CD4-positive, alpha-beta T cell treated with Interleukin-2 at 100 ng/mL for 4 hours (primary cell): Measurements from ENCODE around the gene HOXC6.

ENCODE experiments used
- DNase-seq: peaks from one replicate; pipeline ENCODE4 v3.0.0-alpha.2; 2020; ENCODE audit warnings: low spot score

The HOXC6 gene

DNA sequence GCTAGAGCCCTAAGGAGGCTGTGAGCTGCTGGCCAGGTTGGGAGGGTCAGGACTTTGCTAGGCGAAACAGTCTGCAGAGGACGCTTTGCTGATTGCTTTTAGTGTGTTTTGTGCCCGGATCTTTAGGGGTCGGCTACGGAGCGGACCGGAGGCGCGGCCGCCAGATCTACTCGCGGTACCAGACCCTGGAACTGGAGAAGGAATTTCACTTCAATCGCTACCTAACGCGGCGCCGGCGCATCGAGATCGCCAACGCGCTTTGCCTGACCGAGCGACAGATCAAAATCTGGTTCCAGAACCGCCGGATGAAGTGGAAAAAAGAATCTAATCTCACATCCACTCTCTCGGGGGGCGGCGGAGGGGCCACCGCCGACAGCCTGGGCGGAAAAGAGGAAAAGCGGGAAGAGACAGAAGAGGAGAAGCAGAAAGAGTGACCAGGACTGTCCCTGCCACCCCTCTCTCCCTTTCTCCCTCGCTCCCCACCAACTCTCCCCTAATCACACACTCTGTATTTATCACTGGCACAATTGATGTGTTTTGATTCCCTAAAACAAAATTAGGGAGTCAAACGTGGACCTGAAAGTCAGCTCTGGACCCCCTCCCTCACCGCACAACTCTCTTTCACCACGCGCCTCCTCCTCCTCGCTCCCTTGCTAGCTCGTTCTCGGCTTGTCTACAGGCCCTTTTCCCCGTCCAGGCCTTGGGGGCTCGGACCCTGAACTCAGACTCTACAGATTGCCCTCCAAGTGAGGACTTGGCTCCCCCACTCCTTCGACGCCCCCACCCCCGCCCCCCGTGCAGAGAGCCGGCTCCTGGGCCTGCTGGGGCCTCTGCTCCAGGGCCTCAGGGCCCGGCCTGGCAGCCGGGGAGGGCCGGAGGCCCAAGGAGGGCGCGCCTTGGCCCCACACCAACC, 1.5 kb downstream of the HOXC6 start:
- DNase-seq = no peak

DNA sequence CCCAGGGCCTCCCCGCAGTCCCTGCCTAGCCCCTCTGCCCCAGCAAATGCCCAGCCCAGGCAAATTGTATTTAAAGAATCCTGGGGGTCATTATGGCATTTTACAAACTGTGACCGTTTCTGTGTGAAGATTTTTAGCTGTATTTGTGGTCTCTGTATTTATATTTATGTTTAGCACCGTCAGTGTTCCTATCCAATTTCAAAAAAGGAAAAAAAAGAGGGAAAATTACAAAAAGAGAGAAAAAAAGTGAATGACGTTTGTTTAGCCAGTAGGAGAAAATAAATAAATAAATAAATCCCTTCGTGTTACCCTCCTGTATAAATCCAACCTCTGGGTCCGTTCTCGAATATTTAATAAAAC, 2.2 kb downstream of the HOXC6 start:
- no peak for DNase-seq

DNA sequence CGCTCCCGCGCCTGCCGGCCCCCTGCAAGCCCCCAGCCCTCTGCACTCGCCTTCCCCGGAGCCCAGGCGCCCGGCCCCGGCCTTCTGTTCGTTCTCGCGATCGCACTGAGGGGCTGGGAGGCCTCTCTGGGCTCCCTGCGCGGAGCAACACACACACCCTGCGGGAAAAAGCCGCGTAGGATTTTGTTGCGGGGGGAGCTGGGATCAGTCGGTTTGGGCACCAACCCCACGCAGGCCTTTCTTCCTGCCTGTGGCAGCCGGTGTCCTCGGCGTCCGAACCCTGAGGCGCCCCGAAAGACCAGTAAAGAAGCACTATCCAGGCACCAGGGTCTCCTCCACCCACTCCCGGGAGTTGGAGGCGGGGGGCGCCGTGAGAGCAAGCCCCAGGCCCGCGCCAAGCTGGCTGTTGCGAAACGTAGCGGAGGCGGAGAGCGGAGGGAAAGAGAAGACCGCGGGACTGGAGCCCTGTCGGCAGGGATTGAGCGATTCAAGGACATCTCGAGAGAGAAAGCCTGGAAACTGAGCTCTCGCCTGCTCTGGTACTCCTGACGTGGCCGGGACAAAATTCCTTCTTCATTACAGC, 2.7 kb downstream of the HOXC6 start:
- DNase-seq = no peak

DNA sequence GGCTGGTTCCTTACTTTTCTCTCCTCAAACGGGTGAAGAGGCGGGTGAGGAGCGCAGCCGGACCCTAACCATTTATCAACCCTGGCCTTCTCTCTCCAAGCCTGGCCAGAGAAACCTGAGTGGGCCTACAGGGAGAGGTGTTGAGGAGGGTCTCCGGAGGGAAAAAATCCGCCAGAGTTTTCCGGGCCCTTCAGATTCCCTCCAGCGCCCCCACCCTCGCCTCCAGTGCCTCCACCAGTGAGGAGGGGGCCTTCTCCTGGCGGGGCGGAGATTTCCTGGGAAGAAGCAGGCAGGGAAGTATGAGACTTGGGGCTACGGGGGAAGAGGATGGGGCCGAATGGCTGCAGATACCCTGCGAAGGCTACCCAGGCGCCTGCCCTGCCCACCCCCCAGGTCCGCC, 3.2 kb downstream of the HOXC6 start:
- DNase-seq = no peak

DNA sequence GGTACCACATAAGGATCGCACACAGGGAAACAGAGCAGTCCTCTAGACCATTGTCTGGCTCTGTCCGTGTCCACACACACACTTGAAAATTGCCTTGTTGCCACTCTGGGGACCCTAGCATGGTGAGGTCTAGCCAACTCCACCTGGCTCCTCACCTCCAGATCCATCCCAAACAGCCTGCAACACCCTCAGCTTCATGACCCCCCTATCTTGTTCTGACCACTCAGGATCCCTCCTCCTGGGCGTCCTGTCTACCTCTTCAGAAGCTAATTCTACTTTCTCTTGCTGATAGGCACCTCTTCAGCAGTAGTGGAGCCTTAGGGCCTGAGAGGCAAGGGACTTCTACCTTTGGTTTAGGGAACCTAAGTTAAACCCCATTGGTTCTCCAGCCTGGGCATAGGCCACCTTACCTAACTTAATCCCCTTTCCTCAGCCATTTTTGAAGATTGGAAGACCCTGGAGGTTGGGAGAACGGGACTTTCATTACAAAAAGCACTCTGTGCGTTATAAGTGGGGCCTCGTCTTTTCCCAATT, 3.9 kb downstream of the HOXC6 start:
- no peak for DNase-seq

DNA sequence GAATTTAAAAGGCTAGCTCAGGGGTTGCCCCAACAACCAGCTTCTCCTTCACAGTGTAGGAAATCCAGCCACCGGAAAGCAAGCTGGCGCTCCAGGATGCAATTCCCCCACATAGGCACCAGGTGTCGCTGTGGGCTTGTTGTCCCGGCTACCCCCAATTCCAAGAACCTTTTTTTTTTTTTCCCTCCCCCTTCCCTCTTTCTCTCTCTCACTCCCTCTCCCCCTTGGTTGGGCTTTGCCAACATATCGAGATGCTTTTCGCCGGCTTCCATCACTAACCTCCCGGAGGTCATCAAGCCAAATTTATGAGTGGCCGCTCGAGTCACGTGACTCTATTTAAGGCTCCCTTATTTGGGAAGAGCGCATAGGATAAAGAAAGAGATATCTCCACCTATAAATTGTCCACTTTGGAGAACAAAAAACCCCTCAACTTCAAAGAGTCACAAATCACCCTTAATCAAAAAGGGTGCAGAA, 4.4 kb downstream of the HOXC6 start, which contains the start of gene HOXC5:
Gene HOXC5 (plus strand): TSS at position 424 of the 474 bp plus-strand sequence. CDS start 73 bp downstream, outside the sequence.
- peak; percentile 69 for DNase-seq

DNA sequence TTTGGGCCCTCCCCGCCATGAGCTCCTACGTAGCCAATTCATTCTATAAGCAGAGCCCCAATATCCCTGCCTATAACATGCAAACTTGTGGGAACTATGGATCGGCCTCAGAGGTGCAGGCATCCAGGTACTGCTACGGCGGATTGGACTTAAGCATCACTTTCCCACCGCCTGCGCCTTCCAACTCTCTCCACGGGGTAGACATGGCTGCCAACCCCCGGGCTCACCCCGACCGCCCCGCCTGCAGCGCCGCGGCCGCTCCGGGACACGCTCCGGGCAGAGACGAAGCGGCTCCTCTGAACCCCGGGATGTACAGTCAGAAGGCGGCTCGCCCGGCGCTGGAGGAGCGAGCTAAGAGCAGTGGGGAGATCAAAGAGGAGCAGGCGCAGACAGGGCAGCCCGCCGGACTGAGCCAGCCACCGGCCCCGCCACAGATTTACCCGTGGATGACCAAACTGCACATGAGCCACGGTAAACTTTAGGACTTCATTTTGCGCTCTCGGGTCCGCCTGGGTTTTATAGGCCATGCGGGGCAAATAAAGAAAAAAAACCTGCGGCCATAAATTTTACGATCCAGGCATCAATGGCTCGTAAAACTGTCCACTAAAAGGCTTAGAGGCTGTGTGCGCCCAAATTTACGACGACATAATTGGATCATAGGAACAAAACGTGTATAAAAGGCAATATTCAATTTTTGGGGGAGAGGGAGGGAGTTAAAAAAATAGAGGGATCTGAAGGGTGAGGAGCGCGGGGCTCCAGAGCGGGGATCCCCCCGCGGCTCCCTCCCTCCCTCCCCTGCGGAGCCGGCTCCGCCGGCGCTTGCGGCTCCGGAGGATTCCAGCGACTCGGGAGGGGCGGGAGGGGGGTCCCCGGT, 5.1 kb downstream of the HOXC6 start:
- DNase-seq = no peak

DNA sequence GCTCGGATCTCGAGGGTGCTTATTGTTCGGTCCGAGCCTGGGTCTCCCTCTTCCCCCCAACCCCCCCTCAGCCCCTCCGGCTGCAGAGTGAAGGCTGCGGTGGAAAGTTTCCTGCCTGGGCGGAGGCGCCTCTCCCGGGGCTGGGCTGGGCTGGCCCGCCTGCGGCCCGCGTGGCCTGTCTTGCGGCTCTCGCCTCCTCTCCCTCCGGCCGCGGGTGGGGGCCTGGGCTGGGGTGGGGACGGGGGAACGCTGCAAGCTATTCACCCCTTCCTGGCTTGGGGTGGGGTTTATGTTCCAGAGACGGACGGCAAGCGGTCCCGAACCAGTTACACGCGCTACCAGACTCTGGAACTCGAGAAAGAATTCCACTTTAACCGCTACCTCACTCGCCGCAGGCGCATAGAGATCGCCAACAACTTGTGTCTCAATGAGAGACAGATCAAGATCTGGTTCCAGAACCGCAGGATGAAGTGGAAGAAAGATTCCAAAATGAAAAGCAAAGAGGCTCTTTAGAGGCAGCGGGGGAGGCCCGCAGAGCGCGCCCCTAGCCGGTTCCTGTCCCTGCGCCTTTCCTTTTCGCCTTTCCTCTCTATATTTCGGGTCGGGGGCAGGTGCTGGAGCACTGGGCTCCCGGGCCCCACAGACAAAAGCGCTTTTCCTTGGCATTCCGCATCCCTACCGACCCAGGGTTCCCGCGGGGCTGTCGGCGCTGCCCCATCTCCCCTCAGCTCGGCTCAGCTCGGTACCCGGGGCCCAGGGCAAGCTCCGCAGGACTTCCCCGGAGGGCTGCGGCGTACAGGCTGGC, 5.9 kb downstream of the HOXC6 start:
- DNase-seq = no peak

DNA sequence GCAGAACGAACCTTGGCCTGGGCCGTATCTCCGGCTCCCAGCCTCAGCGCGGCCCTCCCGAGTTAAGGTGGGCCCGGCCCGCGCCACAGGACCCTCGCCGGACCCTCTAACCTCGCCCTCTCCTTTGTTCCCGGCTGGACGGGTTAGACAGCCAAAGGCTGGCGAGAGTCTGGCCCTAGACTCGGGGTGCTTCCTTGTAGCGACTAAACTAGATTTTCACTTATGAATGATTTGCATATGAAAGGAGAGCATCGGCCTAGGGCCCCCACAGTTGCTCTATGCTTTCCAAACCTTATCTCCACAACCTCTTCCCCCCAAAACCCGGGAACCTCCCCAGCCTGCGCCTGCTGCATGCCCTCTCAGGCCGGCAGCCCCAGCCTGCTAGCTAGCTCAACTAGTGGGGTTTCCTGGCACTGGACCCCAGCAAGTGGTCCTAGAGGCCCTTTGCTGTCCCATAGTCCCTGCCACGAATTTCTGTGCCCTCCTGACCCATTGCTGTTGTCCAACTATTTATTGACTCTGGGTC, 6.6 kb downstream of the HOXC6 start:
- no peak for DNase-seq

DNA sequence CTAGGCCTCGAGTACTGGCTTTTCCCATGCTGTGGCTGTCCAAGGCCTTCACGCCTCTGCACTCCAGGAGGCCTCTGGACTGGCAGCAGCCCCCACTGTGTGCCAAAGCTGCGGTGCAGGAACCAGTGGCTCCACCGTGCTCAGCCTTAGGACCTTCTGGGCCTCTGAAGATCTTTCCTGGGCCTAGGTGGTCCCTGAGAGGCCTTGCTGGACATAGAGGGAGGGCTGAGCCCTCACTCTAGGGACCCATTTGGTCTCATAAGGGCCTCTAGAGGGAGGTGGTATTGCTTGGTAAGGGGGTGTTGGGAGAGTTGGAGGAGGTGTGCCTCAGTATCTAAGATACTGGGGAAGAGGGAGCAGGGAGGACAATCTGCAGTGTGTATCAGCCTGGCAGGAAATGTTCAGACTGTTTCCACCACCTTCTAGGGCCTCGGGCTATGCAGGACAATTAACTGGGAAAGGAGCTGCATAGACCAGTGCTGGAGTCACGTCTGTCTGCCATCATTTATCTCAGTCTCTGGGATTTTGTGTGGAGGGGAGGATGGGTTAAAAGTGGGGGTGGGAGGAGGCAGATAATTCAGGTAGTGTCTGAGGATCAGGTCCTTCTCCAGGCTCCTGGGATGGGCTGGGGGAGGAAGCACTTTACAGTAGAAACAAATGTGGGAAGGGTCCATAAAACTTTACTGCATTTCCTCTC, 7.5 kb downstream of the HOXC6 start:
- no peak for DNase-seq

DNA sequence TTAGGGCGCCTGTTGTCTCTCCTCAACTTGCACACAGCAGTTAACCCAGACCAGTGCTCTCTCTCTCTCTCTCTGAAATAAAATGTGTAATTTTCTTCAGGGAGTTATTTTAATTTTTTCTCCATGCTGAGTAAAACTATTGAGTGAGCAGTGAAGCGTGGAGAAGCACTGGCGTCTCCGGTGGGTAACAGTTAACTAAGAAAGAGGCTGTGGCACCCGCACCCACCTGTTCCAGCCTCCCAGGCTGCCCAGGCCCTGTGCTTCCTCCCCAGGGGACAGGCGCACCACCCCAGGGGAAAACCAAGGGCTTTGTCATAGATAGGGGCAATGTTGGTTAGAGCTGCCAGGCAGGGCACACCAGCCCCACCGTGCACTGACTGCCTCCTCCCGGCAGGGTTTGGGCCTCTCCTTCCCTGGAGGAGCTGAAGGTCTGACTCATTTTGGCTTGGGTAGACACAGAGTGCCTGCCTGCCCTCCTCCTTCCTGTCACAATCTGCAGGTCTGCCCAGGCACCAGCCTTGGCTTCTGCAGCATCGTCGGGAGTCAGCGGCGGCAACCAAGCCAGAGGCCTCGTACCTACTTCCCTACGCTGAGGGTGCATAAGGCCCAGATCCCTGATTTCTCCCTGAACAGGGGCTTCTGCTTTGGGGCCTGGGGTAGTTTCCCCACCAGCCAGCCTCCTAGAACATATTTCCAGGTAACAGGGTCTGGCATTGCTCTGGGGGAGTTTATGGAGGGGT, 8.6 kb downstream of the HOXC6 start:
- no peak for DNase-seq

DNA sequence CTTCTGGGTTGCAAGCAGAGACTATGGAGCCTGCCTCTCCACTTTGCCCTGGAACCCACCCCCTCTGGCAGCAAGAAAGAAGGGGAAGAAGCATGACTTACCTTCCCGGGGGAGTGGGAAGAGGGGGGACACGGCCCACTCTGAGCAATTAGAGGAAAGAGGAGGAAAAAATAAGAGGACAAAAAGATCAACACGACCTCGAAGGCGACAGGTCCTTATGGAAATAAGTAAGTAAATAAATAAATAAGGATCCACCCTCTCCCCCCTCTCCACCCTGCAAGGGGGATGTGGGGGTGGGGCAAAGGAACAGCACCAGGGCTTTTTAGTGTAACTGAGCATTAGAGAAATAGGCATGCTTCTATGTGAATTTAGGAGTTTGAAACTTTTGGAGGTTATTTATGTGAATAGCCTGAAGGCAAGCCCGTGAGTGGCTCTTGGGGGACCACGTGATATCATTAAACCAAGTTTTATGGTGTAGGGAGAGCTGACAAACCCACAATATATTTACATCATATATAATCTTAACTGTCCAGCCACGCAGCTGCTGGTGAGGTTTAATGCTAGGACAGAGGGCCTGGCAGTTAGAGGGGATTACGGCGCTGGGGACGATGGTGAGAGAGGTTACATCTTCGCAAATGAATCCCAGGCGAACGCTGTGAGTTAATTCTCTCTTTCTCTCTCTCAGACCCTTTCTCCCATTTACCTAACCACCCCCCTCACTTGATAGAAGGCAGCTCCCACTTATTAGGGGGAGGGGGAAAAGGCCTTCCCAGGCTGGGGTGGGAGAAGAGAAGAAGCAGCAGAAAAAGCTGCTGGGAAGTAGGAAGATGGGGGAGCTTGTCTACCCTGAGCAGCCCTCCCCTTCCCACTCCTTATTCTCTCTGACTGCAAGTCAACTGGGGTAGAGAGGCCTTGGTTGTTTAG, 9.4 kb downstream of the HOXC6 start:
- no peak for DNase-seq

DNA sequence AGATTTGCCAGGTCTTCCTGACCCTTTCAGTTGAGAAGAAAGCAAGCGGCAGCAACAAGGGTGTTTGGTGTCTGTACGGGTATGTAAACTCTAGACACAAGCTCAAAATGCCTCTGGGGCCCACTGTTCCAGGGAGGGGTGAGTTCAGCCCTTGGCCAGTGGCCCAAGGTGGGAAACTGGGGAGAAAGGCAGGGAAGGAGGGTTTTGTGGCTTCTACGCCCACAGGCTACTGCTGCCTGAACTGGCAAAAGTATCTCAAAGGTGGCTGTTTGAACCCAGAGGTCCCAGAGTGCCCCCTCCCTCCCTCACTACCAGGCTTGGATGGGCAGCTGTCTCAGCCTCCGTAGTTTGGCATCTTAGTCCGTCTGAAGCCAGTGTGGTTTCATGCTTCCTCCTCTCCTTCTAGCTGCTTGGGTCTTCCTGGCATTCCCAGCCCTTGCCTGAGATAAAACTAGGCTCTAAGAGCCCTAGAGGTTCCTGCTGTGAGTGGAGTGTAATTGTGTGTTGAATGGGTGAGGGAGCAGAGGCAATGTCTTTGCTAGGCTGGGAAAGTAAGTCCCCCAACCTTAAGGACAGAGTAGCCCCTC, 10.1 kb downstream of the HOXC6 start:
- DNase-seq = no peak

DNA sequence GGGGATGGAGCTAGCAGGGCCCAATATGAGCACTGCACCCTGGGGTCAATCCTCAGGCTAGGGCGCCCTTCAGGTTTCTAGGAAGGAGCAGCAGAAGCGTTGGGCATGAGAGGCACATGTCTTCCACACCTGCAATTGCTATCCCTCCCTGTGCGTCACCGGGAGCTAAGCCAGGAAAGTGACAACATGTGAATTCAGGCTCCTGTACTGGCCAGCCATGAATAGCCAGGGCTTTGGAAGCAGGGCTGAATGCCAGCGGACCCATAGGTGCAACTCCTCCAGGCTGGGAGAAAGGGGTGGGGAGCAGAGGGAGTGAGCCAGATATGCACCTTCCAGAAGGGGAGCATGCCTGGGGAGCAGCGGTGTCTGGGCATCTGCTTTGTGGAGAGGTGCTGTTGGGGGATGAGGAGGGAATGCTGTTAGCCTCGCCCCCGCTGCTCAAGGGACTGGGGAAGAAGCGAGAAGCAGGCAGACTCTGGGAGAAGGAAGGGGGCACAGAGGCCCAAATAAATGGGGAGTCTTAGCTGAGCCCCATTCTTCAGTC, 10.7 kb downstream of the HOXC6 start:
- no peak for DNase-seq

DNA sequence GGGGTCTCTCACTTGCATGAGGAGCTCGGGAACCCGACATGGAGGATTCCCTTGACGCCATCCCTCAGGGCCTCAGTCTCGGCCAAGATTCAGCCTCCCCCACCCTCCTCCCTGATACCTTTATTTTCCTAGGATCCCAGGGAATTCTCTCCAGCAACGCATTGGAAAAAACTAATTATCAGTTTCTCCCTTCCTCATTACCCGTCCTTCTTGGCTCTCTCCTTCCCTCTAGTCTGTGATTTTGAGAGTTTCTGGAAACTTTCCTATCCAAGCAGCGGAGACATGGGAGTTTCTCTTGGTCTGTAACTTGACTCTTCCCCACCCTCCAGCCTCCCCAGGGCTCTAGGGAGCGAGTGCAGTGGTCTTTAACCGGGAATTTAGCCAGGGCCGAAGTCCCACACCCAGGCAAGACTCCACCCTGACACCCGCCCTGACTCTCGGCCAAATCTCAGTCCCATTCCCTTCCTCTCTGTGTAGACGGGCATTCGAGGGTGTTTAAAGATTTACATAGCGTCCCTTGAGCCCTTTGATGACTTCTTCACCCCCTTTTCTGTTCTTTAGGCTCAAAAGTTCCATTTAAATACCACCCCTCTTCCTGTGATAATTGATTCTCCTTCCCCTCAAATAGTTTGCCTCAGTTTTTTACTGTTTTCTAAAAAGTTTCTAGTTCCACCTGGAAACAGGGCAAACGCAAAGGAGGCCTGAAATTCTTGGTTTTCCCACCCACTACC, 11.3 kb downstream of the HOXC6 start:
- no peak for DNase-seq

DNA sequence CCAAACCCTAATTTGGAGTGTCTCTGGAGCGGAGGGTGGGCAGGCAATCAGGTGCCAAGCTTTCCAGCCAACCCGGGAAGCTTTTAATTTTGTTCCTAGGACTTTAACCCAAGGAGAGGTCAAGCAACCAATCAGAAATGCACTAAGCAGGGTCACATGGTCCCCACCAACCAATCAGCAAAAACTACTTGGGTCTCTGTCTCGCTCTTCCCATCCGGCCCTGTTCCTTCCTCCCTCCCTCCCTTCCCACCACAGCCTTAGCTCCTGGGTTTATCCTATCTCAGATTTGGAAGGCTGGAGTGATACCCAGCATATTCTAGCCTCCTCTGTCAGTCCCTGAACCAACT, 11.9 kb downstream of the HOXC6 start:
- DNase-seq = no peak

DNA sequence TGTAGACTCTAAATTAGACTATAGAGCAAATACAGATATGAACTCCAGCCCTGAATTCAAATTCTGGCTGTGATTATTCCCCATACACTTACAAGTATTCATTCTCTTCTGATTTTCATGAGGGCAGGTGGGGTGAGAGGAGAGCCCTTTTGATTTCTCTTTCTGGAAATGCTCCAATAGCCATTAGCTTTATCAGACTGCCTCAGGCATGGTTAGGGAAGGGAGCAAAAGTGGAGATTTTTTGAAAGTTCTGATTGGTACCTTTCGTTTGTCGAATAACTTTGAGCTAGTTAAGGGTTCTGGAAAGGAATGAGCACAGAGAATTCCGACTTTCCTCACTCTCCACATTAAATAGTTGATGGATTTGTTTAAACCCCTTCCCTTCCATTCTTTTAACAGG, 12.4 kb downstream of the HOXC6 start:
- no peak for DNase-seq
